Astrocyte of the spinal cord (primary cell): Measurements from ENCODE around the gene CFAP20DC.

Experiments
- DNase-seq: peaks from one replicate; pipeline ENCODE4 v3.0.0; 2011; ENCODE audit warnings: low read depth, low spot score
- H3K4me3 ChIP-seq: 2 replicates; pipeline ENCODE4 v1.5.1; 2011; ENCODE audit warnings: low read depth, mild to moderate bottlenecking, low read length, moderate library complexity
- in situ Hi-C: cut with HindIII; loops from 2 replicates; pipeline ENCODE4 v1.10.0; 2017; ENCODE audit warnings: low sequenced_read_pairs
- TF ChIP-seq, protein P1 (sequence below): IDR thresholded peaks from 2 replicates; pipeline ENCODE4 v1.5.1; 2012; ENCODE audit warnings: low read depth, mild to moderate bottlenecking, low read length, inconsistent platforms

CFAP20DC gene

DNA sequence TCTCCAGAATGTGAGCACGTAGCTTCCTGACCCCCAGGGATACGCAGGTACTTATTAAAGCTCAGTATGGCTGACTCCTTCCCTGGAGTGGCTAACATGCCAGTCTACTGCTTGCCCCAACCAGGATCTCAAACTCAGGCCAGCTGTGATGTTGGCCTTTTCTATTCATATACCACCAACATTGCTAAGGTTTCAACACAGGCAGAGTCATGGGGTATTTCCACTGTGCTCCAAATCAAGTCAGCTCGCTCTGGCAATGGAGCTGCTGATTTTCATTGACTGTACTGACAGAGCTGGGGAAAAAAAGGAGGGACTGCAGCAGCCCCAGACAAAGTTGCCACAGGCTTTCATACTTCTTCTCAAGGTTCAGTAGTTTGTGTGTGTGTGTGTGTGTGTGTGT lies 87.0 kb downstream of the CFAP20DC start:
- H3K4me3 ChIP-seq, result no peak overlapping the region
- TF ChIP-seq, protein P1, sequence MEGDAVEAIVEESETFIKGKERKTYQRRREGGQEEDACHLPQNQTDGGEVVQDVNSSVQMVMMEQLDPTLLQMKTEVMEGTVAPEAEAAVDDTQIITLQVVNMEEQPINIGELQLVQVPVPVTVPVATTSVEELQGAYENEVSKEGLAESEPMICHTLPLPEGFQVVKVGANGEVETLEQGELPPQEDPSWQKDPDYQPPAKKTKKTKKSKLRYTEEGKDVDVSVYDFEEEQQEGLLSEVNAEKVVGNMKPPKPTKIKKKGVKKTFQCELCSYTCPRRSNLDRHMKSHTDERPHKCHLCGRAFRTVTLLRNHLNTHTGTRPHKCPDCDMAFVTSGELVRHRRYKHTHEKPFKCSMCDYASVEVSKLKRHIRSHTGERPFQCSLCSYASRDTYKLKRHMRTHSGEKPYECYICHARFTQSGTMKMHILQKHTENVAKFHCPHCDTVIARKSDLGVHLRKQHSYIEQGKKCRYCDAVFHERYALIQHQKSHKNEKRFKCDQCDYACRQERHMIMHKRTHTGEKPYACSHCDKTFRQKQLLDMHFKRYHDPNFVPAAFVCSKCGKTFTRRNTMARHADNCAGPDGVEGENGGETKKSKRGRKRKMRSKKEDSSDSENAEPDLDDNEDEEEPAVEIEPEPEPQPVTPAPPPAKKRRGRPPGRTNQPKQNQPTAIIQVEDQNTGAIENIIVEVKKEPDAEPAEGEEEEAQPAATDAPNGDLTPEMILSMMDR, result no peak
- in situ Hi-C loops, result no loop called here
- DNase-seq, result peak; percentile 11

DNA sequence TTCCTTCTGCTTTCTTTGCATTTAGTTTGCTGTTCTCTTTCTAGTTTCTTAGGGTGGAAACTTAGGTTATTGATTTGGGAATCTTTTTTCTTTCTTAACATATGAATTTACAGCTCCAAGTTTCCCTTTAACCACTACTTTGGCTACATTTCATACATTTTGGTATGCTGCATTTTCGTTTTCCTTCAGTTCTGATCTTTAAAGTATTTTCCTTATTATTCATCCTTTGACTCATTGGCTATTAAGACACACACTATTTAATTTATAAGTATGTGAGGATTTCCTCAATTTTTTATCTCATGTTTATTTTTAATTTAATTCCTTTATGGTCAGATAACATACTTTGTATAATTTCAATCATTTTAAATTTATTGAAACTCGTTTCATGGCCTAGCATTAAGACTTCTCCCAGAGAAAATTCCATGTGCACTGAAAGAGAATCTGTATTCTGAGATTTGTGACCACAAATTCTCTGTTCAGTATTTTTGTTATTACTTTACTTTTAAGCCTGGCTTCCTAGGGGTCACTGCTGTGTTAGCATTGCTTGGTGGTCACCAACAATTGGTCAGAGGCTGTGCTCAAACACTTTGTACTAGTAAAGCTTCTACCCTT lies 87.7 kb downstream of the CFAP20DC start:
- no peak overlapping the region for H3K4me3 ChIP-seq
- TF ChIP-seq, protein P1, result no peak
- peak; percentile 47 for DNase-seq
- in situ Hi-C loops, result no loop called here

DNA sequence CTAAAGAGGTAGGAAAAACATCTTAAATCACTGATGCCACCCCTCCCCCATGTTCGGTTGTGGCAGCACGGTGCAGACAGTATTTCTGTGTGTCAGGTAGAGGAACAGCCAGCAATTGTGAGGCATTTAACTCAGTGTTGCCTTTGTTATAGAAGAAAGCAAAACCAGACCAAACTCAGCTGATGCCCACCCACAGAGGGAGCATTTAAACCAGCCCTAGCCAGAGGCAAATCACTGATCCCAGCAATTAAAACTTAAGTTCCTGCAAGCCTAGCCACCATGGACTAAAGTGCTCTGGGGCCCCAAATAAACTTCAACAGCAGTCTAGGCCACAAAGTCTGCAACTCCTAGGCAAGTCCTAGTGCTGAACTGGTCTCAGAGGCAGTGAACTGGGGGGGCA lies 94.5 kb downstream of the CFAP20DC start:
- in situ Hi-C loops, result no loop called here
- no peak overlapping the region for H3K4me3 ChIP-seq
- TF ChIP-seq, protein P1, result no peak
- no peak for DNase-seq

- in situ Hi-C loops, result no loop called here
- DNase-seq, result no peak
- no peak overlapping the region for H3K4me3 ChIP-seq
- TF ChIP-seq, protein P1, result no peak
Observed at GRCh38 chr3:58953288-58953687, 96.5 kb downstream of the CFAP20DC start.

DNA sequence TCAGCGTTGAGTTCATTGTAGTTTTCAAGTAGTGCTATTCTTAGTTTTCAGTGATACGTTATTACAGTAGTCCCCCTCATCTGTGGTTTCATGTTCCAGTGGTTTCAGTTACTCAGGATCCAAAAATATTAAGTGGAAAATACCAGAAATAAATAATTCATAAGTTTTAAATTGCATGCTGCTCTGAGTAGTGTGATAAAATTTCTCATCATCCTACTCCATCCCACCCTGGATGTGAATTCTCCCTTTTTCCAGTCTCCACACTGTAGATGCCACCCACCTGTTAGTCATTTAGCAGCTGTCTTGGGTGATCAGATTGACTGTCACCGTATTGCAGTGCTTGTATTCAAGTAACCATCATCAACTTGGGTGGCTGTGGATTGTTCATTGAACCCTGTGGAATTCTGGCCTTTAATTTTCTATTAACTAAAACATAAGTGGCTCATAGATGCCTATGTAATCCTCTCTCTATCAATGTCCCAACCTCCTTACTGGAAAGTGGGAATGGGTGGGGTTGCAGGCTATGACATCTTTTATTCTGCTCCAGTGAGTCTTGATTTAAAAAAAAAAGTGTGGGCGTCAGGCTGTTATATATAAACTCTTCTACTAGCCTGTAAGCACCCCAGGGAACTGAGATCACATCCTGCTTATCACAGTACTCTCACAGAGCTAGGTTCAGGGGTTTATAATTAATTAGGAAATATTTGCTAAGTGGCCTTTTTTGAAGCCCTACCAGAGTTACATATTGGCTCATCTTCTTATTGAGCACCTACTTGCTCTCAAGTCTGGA lies 97.5 kb downstream of the CFAP20DC start:
- no peak for DNase-seq
- TF ChIP-seq, protein P1, result no peak
- in situ Hi-C loops, result no loop called here
- no peak overlapping the region for H3K4me3 ChIP-seq

- H3K4me3 ChIP-seq, result no peak overlapping the region
- in situ Hi-C loops, result no loop called here
- TF ChIP-seq, protein P1, result no peak
- no peak for DNase-seq
Observed at GRCh38 chr3:58948018-58948417, 101.8 kb downstream of the CFAP20DC start.
